Right renal cortex interstitium (tissue), 3 donors: ENCODE measurements around the gene OR6C76. TPM values are rescaled to one million over a fixed set of nuclear protein-coding genes. Genes with fewer than 3 reads are reported as not detected.

Experiments used
- DNase-seq, 3 donors: peaks; one replicate each; pipeline ENCODE4 v3.0.0-alpha.2; 2013; ENCODE audit warnings: low read depth in 3 of 3, low spot score in 2 of 3
- polyA plus RNA-seq, 3 donors: library from polyadenylated mRNA; unstranded; fragments of 120-200 nt; gene quantifications; one replicate each; pipeline ENCODE4 v1.2.1, GENCODE V29; 2013; ENCODE audit not compliant: insufficient read length in 3 of 3

OR6C76 gene
- polyA plus RNA-seq, 3 donors, result not detected

- no peak for DNase-seq
These were observed 41.8 kb downstream of the OR6C76 start for GRCh38 chr12:55467836-55468235.

DNA sequence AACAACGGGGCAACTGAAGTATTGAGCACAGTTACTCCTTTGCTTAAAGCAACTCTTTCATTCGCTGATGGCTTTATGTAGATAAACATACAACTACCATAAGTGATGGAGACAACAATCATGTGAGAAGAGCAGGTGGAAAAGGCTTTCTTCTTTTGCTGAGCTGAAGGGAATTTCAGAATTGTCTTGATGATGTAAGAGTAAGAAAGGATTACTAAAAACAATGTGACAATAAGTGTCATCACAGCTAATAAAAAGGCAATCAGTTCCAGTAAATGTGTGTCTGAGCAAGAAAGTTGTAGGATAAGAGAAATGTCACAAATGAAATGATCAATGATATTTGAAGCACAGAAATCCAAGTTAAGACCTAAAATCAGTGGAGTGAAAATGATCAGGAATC, 43.2 kb downstream of the OR6C76 start:
- DNase-seq, result no peak

GRCh38 chr12:55470088-55470829, 44.2 kb downstream of the OR6C76 start, which contains the start of gene OR6C70:
Gene OR6C70 (minus strand): TSS chr12:55470138. CDS start chr12:55470138, 0 bp downstream.
- no peak for DNase-seq

GRCh38 chr12:55472264-55472663, 46.2 kb downstream of the OR6C76 start:
- DNase-seq, result no peak

Other genes starting within 250 kb of the OR6C76 start
- not detected for gene OR10A7, start 205.2 kb upstream of the OR6C76 start, polyA plus RNA-seq
- not detected for gene OR6C74, start 181.6 kb upstream of the OR6C76 start, polyA plus RNA-seq
- gene OR6C6, start 129.7 kb upstream of the OR6C76 start, polyA plus RNA-seq, result not detected
- not detected for gene OR6C1, start 111.9 kb upstream of the OR6C76 start, polyA plus RNA-seq
- gene OR6C3, start 95.5 kb upstream of the OR6C76 start, polyA plus RNA-seq, result not detected
- gene OR6C75, start 63.3 kb upstream of the OR6C76 start, polyA plus RNA-seq, result not detected
- not detected for gene OR6C65, start 25.7 kb upstream of the OR6C76 start, polyA plus RNA-seq
- gene OR6C2, start 17.8 kb downstream of the OR6C76 start, polyA plus RNA-seq, result not detected
- not detected for gene OR6C70, start 43.9 kb downstream of the OR6C76 start, polyA plus RNA-seq
- not detected for gene OR6C68, start 66.1 kb downstream of the OR6C76 start, polyA plus RNA-seq
- not detected for gene OR6C4, start 123.3 kb downstream of the OR6C76 start, polyA plus RNA-seq
- gene OR2AP1, start 146.2 kb downstream of the OR6C76 start, polyA plus RNA-seq, result not detected
- not detected for gene OR10P1, start 210.6 kb downstream of the OR6C76 start, polyA plus RNA-seq